ENCODE results near the gene CHCHD3.
"Not testable (repeated sequence)": the region's sequence is repeated elsewhere in the genome, so short reads cannot be mapped to it uniquely, and the experiment has no call there.

The CHCHD3 gene

DNA sequence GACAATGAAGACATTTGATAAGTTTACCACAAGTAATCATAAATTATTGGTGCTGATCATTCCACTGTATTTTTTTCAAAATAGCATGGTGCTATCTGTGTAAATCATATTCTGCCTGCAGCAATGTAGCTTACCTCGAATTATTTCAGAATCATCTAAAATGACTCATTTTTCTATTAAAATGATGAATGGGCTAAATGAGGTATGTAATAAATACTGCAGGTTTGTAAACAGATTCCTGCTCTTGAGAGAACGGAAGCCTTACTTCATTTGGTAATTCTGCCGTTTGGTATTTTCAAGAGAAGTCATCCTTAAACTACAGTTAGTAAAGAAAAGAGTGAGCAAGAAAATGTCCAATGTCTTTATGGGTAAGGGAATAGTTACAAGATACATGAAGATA lies 115.9 kb downstream of the CHCHD3 start:
- no peak for DNase-seq (ENCODE audit: low spot score)
- no peak for FAIRE-seq

DNA sequence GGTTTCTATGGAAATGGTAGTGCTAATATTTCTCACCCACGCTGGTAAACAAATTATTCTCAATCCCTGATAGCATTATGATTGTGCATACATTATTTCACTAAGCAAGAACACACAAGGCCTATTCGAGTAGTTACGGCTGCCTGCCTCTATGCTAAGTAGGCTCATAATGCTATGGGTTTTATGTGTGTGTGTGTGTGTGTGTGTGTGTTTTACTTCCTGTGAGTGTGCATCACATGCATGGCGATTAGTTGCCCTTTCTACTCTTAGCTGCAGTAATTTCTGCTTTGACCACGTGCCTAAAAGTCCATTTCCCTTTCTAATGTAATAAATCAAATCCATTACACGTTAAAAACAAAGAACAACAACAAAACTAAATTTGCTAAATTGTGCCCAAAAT lies 117.0 kb downstream of the CHCHD3 start:
- no peak for FAIRE-seq

DNA sequence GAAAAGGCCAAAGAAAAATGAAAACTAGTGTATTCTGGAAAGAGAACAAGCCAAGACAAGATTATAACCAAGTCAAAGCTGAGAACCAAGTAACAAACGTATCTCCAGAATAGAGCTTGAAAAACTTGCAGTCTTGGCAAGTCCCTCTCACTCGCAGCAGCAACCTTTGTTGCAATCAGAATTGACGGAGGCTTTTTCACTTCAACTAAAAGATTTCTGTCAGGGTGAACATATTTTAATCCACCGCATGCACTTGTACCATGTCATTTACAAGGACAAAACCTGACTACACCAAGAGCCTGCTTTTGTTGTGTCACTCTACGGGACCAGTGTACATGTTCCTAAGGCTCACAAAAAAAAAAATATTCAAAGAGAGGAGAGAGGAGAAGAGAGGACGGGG lies 122.0 kb downstream of the CHCHD3 start:
- DNase-seq (ENCODE audit: low spot score) (no peak), FAIRE-seq (no peak)

More for the DNA sequence above, 117.0 kb downstream of the CHCHD3 start:
- DNase-seq (ENCODE audit: low spot score), result no peak

DNA sequence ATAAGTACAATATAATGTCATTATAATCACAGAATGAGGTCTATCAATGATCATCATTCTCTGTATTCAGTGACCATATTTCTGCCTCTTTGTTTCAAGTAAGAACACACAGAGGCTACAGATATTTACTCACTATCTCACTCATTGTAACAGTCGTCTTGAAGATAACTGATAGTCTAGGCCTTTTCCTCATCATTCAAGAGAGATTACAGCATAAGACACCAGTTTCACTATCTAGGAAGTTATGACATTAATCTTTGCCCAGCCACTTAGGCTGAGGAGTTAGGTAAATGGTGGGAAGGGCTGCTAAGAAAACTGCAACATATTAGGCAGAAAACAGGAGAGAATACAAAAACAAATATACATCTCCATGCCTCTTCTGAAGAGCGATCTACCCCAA lies 125.3 kb downstream of the CHCHD3 start:
- DNase-seq (ENCODE audit: low spot score), result no peak
- no peak for FAIRE-seq

DNA sequence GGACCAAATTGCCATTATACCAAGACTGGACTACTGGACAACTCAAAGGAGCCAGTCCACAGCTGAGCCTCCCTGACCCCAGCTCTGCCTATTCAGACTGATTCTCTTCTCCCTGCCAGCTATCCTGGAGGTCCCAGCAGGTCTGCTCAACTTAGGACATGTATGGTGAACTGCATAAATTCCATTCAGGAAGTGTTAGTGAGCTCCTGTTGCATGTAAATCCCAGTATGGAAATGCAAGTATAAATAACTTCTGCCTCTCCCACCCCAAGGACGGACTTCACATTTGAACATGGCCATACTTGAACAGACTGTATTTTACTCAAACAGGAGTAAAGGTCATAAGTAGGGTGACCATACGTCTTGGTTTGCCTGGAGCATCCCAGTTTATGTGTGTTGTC lies 128.4 kb downstream of the CHCHD3 start:
- DNase-seq (ENCODE audit: low spot score), result no peak
- no peak for FAIRE-seq

DNA sequence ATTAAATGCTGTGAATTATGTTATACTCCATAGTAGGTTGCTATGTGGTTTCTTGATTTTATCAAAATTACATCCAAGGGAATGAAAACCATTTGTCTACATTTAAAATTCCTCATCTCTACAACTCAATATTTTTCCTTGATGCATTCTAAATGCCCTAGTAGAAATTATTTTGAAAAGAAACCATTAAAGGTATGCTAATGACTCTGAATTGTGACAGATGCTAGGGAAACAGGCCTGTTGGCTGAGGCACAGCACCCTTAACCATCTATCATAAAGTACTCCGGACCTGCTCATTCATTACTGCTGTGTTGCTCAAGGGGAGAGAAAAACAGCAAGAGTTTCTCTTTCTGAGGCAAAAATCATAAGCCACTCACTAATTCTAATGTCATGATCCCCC lies 131.2 kb downstream of the CHCHD3 start:
- FAIRE-seq (no peak), DNase-seq (ENCODE audit: low spot score) (no peak)

DNA sequence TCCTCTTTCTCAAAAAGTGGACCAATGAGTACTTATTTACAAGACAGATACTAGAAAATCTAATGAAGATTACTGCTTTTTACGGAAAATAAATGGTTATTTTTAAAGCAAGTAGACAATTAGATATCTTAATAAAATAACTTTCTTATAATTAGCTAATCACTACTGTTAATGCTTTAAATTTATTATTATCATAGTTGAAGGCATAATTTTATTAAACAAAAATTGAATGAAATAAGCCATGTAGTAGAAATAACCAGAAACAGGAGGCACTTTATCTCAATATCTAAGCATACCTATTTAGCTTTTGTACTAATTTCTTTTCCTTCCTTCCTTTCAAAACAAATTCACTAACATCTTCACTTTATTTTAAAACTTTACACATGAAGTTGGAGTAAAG lies 134.9 kb downstream of the CHCHD3 start:
- FAIRE-seq (no peak), DNase-seq (ENCODE audit: low spot score) (no peak)

DNA sequence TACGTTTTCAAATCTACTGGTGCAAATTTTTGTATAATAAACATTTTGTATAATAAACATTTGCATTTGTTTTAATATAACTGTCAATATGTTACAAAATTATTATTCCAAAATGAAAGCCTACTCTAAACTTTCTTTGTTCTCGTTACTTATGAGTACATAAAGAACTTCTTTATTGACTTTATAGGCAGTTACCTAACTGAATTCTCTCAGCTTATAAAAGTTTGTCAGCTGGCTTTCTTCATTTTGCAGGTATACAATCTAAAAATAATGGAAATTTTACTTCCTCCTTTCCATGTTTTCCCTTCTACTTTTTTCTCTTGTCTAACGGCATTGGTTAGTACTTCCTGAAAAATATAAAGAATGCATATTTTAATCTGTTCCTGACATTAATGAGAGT lies 137.1 kb downstream of the CHCHD3 start:
- no peak for DNase-seq (ENCODE audit: low spot score)
- no peak for FAIRE-seq

DNA sequence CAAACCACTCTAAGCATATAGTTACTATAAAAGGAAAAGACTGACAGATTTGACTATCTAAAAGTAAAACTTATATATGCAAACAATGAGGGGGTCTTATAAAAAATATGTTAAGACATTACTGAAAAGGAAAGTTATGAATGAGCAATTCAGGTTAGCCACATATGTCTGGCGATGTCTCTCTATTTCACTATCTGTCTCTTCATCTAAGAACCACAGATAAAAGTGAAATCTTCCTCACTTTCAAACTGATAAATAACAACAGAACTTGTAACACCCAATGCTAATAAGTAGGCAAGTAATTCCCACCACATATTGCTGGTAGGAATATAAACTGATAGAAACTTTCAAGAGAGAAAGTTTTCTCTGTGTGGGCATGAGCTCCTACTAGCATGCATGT lies 138.2 kb downstream of the CHCHD3 start:
- FAIRE-seq, result no peak
- DNase-seq (ENCODE audit: low spot score), result no peak

DNA sequence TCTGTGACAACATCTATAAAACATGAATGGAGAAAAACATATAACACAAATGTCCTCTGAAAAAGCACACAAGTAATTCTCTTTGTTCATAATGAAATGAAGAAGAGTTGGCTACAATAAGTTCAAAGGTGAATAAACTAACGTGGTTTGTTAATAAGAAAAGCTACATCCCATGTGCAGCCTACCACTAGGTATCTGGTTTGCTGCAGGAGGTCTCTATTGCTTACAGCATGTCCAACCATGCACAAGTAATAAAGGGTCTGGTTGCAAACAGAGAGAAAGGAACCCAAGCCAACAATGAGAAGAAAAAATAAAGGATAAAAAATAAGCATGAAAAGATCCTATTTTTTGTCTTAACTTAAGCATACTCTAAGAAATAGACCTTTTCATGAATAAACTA lies 139.2 kb downstream of the CHCHD3 start:
- DNase-seq (ENCODE audit: low spot score) (no peak), FAIRE-seq (no peak)

DNA sequence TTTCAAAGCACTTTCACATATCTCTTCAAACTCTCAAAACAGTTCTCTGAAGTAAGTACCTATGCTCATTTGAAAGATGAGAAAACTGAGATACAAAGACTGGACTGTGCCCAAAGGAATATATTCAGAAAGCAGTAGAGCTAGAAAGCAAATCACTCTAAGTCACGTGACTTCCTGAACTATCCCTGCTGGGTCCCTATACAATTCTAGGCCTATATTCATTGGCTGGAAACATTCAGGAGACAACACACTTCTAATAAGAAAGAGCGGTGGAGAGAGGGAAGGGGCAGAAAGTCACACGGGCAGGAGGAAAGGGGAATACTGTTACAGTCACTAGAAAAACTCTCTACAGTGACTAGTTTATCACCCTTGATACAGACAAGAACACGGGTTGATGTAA lies 140.0 kb downstream of the CHCHD3 start:
- FAIRE-seq (no peak), DNase-seq (ENCODE audit: low spot score) (no peak)

DNA sequence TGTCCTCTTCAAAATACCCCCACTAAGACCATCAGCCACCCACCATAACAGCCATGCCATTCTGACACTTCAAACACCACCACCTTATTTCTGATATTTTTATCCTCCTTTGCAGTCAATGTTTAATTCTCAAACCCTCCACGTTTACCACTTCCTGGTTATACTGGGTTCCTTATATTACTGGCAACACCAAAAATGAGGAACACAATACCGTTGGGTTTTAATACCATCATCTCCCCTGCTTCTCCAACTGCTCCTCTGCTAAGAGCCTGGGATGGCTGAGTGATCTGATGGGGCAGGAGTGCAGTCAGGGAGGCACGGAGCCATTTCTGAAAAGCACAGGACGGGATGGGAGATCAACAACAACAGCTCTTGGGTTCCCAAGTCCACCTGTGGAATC lies 140.5 kb downstream of the CHCHD3 start:
- DNase-seq (ENCODE audit: low spot score) (no peak), FAIRE-seq (no peak)

DNA sequence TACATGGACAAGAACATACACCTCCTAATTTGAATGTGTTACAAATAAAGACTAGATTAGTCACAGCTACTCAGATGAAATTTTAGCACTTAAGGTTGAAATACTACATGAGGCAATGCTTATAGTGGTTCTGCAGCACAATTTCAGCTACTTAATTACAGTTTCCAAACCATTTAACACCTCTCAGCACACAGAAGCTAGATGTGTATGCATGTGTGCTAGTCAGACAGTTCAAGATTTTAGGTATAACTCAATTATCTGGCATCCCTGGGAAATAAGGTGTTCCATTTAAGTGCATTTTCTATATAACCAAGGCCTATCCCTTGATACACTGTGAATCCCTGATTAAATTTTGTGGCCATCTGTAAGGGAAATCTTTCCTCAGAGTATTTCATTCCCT lies 141.8 kb downstream of the CHCHD3 start:
- FAIRE-seq (no peak), DNase-seq (ENCODE audit: low spot score) (no peak)

DNA sequence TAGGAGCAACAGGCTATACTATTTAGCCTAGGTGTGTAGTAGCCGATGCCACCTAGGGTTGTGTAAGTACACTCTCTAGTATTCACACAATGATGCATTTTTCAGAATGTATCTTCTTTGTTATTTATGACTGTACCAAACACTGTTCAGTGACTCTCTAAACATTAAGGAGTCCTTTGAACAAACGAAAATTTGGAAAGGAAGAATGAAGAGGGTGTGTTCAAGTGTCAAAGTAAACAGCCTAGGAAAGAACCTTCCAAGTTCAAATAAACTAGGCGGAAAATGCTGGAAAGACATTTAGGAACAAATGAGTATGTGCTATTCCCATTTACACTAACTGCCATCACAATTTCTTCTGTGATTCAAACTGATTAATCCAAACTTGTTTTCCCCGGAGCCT lies 142.4 kb downstream of the CHCHD3 start:
- FAIRE-seq, result no peak

DNA sequence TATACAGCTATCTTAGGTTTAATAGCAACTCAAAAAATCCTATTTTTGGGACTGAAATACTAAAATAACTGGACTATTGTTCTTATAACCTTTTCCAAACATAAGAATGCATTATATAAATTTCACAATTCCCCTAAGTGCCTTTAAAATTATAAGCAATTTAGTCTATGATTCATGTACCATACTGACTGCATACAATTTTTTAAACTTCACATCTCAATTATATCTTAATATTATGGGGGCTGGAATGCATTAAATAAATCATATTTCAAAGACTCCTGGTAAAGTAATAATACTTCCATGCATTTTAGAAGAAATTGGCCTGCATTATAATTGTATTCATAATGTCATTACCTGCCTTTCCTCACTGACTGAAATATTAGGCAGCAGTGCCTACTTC lies 144.6 kb downstream of the CHCHD3 start:
- FAIRE-seq (no peak), DNase-seq (ENCODE audit: low spot score) (no peak)

More for the DNA sequence above, 142.4 kb downstream of the CHCHD3 start:
- DNase-seq (ENCODE audit: low spot score), result no peak

DNA sequence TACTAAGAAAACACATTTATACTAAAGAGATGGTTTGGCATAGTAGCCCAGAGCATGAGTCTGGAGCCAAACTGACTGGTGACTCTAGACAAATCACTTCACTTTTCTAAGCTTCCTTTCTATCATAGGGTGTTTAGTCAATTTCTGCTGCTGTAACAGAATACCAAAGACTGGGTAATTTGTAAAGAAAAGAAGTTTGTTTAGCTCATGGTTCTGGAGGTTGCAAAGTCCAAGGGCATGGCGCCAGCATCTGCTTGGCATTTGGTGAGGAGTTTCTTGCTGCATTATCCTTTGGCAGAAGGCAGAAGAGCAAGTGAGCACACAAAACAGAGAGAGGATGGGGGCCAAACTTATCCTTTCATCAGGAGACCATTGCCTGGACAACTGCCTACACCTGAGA lies 146.3 kb downstream of the CHCHD3 start:
- FAIRE-seq, result no peak
- DNase-seq (ENCODE audit: low spot score), result no peak

DNA sequence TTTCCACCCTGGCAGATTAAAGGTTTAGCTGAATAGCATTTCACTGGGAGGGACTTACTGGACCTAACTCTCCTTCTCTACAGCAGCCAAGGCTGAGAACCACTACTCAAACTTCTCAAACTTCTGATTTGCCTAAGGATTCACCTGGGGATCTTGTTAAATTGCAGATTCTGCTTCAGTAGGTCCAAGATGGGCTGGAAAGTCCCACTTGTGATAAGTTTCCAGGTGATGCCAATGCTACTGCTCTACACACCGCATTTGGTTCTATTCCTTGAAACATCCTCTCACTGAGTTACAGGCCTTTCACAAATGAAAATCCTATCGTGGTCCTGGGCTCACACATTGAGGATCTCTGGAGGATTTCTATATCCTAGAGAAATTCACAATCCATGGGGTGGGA lies 147.9 kb downstream of the CHCHD3 start:
- no peak for FAIRE-seq
- no peak for DNase-seq (ENCODE audit: low spot score)

DNA sequence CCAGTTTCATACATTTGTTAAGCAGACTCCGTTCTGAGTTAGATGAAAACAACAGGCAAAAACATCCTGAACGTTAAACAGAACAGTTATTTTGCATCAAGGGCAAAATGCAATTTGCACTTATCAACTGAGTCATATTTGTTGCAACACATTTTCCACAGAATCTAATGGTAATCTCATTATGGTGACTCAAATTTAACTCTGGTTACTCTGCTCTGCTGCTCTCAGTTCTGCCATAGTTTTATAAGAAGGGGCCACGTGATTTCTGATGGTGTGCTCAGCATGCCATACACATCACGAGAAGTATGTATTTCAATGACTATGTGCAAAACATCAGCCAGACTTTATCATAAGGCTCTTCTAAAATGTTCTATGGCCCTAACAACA lies 148.8 kb downstream of the CHCHD3 start:
- no peak for FAIRE-seq
- DNase-seq (ENCODE audit: low spot score), result no peak

DNA sequence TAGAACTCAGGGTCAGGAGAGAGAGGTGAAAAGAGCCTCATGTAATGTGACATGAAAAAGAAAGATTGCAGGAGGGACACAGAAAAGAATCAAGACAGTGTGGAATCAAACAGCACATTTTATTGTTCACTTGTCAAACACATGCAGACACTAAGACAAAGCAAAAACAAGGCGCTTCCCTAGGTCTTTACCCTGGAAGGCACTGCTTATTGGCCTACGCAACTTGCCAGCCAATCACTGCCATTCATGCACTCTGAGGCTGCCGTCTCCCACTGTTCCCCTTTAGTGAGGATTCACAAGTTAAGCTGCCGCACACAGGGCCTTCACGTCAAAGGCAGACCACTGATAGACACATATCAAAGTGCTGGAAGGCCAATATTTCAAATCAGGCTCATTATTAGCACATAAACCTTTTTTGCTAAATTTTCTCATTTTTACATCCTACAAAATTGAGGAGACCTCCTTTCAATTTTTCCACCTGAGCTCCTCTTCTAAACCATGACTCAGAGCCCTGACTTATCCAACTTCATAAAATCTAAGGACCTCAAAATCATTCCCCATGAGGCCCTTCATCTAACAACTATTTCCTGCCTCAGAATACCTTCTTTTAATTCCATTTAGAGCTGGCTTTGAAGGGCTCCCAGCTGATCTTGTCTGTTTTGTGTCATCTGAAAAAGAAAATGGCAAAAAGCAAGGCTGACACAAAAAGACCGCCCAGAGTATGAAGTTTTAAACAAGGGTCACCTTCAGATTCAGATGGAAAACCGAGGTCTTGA lies 149.4 kb downstream of the CHCHD3 start:
- no peak for FAIRE-seq
- no peak for DNase-seq (ENCODE audit: low spot score)

DNA sequence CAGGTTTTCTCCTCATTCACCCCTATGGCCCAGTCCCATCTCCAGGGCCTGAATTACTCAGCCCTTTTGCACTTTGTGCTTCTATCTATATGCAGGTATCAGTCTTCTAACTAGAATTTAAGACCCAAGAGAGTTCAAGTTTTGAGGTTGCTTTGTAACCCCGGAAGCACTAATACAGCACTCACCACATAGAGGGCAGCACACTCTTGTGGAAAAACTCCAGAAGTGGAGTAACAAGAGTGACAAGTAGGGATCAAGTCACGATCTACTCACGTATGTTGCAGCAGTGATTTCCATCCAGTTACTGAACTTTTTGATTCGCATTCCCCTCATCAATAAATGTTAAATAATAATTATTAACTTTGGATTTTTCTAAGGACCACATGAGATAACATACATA lies 151.0 kb downstream of the CHCHD3 start:
- FAIRE-seq (no peak), DNase-seq (ENCODE audit: low spot score) (no peak)

DNA sequence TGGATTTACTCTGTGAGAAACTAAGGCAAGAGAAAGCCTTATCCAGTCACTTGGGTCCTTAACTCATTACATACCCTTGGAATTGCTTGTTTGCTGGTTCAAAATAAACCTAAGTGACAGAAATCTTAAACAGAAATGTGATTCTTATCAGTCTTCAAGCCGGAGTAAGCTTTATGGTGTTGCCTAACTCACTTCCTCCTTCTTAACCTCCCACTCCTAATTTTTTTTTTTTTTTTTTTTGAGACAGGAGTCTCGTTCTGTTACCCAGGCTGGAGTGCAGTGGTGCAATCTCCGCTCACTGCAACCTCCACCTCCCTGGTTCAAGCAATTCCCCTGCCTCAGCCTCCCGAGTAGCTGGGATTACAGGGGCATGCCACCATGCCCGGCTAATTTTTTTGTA lies 151.9 kb downstream of the CHCHD3 start:
- DNase-seq (ENCODE audit: low spot score), result not testable (repeated sequence)

DNA sequence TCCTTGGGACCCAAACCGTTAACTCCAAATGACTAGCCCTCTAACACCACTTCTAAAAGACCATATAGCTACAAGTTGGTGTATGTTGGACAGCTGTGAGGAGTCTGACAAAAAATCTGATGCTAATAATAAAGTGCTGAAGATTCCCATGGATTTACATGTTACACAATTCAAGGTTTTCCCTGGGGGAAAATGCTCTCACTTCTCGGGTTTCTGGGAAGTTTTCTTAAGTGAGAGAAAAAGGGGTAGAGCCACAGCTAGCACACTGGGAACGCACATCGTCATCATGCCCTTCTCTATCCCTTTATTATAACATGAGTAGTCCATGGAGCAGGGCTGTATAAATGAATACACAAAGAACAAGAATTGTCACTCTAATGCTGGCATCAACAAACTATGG lies 162.1 kb downstream of the CHCHD3 start:
- no peak for DNase-seq (ENCODE audit: low spot score)
- no peak for FAIRE-seq

More for the DNA sequence above, 151.9 kb downstream of the CHCHD3 start:
- not testable (repeated sequence) for FAIRE-seq

DNA sequence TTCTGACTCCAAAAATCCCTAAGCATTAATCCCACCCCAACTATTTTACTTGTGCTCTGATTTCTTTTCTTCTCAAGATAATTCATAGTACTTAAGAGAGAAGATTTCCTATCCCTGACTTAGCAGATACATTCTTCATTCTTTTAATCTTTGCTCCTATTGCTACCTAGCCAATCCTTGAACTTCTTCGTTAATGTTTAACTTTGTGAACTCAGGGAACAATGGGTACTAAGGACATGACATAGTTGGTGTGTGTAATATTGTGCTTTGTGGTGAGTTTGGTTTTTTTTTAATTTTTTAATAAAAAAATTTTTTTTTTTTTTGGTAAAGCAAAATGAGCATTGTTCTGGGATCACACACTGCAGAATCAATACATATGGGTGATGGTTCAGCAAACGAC lies 166.2 kb downstream of the CHCHD3 start:
- no peak for DNase-seq (ENCODE audit: low spot score)
- FAIRE-seq, result no peak

DNA sequence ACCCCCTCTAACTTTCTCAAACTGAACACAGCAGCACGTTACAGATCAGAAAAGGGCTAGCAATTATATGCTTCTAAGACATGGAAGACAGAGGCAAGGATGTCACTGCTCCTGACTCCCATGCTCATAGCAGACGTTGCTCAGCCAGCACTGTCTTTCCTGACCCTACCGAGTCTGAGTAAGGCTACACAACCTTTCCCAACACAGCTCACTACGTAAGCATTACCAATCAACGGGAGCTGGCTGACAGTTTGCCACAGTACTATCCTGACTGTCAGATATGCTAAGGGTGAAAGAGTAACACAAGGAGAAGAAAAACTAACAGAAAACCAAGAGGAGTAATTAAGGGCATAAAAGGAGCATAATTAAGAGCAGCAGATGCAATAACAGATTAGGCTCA lies 171.2 kb downstream of the CHCHD3 start:
- DNase-seq (ENCODE audit: low spot score), result no peak
- no peak for FAIRE-seq
